ENCODE measurements around the gene IER5L.
A peak's percentile ranks its signal among the peaks of the same experiment; 100 is the strongest.
"Not testable (repeated sequence)": the region's sequence is repeated elsewhere in the genome, so short reads cannot be mapped to it uniquely, and the experiment has no call there.

IER5L gene

DNA sequence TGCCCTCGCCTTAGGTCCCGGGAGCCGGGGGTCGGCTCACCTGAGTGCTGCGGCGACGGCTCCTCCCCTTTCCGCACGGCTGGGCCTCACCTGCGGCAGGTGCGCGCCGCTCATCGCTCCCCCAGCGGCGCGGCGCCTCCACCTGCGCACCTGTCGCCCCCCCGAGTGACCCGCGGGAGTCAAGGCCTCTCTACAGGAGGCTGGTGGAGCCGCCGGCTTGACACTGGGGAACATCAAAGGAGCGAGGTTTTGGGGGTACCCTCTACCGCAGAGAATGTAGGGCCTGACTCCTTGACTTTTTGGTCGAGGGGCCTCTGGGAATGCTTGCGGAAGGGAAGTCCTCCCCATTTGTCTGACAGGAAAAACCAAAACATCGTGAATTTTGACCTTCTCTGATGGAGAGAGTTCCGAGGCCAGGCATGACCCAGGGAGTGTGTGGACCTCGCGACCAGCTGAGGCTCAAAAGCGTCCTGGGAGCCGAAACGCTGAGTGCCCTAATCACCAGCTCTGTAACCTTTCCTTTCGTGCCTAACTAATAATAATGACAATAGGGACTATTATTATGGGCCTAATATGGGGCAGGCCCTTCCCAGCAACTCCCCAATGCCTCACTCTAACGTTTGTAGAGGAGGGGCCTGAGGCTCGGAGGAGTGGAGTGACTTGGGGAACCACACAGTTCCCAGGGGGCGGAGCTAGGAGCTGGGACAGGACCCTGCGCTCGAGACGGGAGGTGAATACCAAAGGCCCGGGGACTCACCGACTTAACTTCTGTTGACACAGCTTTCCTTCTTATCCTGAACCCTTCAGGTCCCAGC is 714 bp upstream of the IER5L start:
- no peak for DNase-seq

DNA sequence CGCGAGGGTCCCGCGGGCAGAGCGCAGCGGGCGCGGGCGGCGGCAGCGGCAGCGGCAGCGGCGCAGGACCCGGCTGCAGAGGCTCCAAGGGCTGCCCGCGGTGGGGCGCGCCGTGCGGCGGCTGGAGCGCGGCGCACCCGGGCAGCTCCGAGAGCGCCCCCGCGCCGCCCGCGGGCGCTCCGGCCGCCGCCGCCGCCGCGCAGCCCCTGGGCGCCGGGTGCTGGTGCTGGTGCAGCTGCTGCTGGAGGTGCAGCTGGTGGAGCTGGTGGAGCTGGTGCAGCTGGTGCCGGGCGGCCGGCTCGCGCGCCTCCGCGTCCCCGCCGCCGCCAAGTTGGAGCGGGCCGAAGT is 644 bp downstream of the IER5L start:
- peak; percentile 49 for DNase-seq

DNA sequence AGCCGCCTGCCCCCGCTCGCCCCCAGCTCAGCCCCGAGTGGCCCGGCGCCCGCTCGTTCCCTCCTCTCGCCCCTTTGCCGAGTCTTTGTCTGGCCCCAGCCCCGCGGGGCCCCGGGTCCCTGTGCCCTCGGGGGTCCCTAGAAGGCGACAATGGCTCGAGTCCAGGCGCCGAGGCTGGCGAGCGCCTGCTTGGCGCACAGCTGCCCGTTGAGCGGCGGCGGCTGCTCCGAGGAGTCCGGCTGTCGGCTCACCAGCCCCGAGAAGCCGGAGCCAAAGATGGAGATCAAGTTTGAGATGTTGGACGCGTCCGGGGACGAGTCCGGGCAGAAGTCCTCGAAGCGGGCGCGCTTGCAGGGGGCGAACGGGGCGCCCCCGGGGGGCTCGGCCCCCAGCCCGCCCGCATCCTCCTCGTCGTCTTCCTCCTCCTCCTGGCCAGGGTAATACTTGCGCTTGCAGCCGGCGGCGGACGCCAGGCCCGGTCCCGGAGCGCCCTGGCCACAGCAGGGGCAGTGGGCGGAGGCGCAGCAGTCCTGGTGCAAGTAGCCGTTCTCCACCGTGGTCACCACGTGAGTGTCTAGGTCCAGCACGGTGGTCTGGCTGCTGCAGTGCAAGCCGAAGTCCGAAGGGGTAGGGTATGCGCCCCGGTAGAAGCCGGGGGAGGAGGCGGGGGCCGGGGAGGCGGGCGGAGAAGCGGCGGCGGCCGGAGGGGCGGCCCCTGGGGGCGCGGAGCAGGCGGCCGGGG is 1.2 kb downstream of the IER5L start:
- peak; percentile 54 for DNase-seq

DNA sequence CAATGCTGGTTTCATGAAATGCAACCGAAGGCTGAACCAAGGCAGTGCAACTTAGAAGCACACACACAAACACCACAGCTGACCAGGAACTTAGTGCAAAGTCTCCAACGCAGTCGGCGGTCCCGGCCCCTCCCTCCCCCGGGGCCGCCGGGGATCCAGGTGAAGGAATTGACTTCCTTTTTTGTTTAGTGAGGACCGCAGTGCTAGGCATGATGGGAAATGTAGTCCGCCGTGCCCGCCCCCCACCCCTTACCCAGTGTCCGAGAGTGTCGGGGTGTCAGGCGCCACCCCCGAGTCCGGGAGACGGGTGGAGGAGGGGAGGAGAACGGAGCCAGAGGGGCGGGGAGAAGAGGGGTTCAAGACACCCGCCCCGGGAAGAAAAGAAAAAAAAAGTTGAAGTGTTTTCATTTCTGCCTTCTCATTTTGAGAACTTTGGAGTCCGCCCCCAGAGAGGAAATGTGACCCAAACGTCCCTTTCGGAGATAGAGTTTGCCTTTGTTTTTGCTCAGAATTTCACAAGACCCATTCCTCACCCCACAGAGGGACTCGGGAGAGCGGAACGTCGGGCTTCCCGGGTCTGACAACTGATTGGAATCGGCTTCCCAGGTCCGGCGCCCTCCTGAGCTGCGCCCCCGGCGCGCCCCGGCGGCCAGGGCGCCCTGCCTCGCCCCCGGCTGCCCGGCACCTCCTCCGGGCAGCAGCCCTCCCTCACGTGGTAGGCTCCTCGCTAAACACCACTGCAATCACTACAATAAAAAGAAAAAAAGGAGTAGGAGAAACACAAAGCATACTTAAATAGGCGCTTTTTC is 2.0 kb downstream of the IER5L start:
- peak; percentile 88 for DNase-seq

DNA sequence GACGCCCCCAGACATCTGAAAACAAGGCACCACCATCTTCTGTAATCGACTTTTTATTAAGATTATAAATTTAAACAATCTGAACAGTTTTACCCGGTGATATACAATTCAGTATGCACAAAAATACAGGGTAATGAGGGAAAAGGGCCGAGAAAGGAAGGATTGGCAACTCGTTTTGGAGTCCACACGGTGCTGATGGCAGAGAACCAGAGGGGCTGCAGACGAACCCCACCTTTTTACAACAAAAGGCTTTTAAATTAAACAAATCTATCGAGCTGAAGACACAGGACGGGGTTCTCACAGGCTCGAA is 2.6 kb downstream of the IER5L start:
- DNase-seq, result no peak

DNA sequence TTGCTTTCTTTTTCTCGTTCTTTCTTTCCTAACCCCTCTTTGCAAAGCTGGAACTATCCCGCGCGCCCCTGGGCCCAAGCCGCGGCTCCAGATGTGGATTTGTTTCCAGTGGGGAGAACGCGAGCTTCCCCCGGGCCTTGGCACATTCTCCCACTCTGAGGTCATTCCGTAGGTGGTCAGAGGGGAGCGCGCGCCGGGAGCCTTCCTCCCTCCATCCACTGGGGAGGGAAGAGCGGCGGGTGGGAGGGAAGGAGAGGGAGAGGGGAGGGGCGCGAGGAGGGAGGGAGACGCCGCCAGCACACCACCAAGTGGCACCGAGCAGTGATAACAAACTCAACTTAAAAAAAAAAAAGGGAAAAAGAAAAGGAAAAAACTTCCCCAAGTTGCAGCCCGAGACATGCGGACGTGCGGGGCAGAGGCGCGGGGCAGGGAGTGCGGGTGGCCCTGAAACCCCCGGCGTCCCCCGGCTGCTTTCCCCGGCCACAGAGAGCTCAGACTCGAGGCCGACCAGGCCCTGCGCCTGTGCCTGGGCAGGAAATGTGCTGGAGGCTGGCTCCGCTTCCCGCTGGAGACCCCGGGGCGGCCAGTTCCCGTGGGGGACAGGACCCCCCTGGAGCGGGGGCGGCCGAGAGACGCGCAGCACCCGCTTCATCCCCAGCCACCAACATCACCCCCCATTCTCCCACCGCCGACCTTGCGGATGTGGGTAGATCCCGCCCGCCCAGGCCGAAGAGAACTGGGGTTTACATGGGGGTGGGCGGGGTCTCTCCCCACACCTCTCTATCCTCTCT is 3.1 kb downstream of the IER5L start:
- DNase-seq, result peak; percentile 52

DNA sequence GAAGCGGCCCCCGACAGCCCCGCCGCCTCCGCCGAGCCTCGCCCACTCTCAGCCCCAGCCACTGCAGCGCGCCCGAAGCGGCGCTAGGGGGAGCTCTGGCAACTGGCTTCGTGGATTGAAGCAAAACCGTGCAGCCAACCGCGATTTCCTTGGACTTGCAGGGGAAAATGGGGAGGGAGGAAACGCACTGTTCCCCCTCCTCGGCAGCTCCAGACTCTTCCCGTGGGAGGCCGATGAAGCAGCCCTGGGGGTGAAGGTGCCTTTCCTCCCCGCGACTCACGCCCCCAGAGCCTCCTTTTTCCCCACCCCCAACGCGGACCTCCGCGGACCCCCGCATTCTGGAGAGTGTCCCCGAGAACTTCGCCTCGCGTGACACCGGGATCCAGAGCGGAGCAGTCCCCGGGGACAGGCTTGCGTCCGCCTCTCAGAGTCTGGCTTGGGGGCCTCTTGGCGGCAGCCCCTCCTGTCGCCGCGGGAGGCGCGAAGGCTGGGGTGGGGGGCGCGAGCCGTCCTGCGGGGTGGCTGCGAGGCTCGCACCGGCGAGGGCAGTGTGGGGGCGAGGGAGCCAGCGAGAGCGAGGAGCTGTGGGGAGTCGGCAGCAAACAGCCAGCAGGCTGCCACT is 3.8 kb downstream of the IER5L start:
- DNase-seq, result peak; percentile 79

DNA sequence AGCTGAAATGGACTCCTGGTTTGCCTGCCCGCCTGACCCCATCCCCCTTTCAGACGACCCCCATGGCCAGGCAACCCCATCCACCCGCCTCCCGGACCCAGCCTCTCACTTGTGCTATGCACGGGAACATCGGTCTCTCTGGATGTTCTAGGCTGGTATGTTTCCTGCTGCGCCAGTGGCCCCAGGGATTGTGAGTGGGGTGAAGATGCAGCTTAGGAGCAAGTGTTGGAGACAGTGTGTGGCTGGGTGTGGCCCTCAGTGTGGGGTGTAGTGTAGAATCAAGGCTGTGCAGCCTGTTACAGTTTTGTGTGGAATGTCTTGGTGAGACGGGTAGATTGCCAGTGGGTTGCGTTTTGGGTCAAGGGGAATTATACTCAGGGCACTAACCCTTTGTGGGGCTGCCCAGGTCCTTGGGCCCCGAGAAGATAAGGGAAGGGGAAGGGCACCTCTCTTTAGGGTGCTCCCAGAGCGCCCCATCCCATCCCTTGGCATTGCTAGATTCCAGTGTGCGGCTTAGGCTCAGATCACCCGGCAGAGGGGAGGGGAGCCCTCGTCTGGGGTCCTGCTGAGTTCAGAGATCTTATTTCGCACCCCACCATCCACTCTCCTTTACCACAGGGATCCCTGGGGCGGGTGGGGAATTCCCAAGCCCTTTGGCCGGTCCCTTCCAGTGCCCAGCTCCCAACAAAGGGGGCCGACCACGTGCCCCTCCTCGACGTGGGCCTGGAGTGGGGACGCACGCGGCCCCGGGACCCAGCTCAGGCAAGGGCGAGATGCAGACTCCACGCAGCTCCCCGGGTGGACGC is 4.6 kb downstream of the IER5L start:
- DNase-seq, result no peak

DNA sequence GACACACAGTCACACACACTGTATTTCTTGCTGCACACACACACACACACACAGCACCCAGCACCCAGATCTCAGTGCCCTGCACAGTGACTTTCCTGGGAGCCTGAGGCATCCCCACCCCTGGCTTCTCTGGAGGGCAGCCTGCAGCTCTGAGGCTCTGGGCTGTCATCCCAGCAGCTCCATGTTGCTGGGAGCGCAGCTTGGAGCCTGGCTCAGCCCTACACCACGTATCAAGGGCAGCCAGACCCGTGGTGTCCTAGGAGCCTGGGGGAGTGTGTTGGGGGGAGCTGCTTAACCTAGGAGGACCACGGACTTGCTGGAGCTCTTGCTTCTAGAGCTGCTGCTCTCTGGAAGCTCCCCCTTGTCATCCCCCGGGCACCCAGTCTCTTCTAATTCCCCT is 5.2 kb downstream of the IER5L start:
- no peak for DNase-seq

DNA sequence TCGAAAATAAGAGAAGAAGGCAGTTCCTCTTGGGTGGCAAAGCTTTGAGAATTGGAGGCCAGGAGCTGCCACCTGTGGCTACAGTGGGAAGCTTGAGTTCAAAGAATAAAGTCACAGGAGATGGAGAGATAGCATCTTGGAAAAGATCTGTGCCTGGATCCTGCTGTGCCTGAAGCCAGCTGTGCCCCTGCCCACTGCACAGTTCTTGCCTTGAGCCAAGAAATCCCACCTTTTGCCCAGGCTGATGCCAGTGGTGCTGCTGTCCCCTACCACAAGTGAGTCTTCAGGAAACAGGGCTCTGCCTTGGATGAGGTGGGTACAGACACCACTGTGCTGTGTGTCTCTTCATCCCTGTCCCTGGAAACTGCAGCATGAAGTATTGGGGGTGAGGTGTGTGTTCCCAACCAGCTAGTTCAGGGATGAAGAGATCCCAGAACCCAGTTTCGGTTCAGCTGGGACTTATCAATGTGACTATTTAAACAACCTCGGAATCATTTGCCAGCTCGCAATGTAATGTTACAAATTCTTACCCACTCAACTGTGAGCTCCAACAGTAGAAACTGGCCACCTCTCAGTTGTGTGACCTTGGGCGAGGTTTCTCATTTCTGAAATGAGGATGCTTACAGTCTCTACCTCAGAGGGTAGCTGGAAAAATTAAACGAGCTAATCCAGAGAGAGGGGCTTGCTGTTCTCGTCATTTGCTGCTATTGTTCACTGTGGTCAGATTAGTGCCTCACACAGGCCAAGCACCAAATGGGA is 5.9 kb downstream of the IER5L start:
- no peak for DNase-seq

DNA sequence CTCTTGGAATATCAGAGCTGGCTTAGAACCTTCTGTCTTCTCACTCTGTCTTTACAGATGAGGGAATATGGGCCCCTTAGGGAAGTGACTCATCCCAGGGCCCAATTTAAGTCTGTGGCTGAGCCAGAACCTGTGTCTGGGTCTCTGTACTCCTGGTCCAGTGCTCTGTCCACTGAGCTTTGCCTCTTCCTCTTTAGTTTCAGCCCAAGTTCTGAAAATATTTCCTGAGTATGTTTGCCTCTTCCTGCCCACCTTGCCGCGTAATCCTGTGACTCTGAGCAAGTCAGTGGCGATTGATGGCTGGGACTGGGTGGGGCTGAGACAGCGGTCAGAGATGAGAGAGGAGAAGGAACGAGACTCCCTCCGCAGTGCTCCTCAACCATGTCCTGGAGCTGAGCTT is 7.8 kb downstream of the IER5L start:
- DNase-seq, result peak; percentile 28

DNA sequence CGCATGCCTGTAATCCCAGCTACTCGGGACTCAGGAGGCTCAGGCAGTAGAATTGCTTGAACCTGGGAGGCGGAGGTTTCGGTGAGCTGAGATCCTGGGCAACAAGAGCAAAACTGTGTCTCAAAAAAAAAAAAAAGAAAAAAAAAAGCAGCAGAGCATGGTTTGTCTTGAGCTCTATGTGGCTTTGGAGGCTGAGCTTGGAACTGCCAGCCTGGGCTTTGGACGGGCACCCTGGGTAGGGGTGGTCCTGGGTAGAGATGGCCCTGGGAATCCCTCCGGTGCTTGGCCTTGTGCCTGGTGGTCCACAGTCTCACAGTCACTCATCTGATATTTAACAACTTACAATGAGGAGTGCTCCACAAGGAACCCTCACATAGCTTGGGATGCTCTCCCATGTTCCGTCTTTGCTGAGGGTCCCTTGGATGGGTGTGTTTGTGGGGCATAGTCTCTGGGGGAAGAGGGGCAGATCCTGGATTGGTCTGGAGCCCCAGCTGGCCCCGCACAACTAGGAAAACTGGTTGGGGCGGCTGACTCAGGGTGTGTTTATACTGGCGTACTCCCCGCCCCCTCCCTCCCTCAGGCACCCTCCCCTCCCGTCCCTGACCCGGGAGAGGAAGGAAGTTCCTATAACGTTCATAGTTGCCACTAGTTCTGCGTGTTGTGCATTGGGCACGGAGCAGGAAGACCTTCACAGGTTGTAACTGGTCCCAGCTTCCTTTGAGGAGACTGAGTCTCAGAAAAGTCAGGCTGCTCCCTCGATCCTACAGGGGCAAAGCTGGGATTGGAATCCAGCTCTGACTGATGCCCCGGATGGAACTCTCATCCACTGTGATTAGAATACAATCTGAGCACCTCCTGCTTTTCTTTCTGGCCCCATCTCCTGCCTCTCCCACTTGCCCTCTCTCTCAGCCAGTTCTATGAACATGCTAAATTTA is 11.2 kb downstream of the IER5L start:
- peak; percentile 71 for DNase-seq

DNA sequence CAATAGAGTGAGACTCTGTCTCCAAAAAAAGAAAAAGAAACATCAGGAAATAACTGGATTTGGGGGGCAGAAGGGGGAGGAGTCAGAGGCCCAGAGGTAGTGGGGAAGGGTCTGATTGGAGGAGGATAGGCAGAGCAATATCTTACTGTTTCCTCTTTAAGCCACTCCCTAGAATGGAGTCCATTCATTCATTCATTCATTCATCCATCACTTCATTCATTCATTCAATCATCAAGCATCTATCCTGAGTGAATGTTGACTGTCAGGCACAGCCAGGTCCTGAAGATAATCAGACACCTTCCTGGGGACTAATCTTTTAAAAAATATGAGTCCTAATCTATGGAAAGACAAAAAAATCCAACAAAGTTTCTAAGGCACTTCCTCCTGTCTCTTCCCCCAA is 12.9 kb downstream of the IER5L start:
- DNase-seq, result no peak

DNA sequence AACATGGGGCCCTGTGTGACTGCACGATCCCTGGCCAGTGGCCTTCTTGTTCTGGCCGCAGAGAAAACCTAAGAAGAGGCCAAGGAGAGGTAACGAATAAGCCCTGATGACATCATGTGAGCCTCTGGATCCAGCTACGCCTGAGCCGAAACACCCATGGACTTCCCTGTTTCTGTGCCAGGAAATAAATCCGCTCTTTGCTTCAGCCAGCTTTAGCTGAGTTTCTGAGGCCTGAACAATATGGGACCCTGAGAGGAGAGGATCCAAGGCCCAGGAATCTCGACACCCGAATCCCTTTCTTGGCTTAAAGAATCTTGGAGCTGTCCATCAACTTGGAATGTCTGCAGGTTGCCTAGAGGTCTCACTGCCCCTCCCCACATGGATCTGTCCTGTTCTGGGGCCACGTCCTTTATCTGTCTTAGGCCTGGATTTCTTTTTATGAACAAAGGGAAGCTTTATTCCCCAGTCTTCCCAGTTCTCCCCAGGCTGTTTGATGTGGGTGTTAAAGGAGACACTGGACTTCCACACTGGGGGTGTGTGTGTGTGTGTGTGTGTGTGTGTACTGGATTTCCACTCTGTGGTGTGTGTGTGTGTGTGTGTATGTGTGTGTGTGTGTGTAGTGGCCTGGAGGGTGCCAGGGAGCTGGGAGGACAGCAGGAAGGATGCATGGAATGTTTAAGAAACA is 13.7 kb downstream of the IER5L start:
- DNase-seq, result peak; percentile 60

DNA sequence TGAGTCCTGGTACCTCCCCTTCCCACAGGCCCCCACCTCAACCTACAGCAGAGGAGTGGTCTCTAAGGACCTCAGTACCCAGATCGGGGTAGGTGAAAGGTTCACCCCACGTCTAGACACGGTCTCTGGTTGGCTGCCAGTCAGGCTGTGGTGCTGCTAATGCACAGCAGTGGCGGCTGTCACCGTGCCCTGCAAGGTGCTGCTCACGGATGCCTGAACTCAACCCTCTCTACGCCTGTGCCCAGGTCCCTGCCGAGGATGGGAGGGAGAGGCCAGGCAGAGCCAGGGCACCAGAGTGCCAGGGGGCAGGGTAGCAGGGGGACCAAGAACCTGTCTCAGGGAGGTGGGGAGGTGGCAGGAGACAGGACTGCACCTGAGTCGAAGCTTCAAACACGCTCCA is 14.3 kb downstream of the IER5L start:
- DNase-seq, result no peak

DNA sequence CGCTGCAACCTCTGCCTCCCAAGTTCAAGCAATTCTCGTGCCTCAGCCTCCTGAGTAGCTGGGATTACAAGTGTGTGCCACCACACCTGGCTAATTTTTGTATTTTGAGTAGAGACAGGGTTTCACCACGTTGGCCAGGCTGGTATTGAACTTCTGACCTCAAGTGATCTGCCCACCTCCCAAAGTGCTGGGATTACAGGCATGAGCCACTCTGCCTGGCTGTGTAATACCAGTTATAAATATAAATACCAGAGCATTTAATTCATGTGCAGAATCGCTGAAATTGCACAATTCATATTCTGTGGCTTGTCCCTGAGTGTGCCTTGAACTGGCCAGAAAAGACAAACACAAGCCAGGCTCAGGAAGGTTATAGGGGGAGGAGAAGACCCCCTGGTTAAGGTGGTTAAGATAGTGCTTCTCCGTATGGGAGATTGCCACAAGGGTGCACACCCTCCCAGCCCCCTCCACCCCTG is 14.8 kb downstream of the IER5L start:
- not testable (repeated sequence) for DNase-seq

DNA sequence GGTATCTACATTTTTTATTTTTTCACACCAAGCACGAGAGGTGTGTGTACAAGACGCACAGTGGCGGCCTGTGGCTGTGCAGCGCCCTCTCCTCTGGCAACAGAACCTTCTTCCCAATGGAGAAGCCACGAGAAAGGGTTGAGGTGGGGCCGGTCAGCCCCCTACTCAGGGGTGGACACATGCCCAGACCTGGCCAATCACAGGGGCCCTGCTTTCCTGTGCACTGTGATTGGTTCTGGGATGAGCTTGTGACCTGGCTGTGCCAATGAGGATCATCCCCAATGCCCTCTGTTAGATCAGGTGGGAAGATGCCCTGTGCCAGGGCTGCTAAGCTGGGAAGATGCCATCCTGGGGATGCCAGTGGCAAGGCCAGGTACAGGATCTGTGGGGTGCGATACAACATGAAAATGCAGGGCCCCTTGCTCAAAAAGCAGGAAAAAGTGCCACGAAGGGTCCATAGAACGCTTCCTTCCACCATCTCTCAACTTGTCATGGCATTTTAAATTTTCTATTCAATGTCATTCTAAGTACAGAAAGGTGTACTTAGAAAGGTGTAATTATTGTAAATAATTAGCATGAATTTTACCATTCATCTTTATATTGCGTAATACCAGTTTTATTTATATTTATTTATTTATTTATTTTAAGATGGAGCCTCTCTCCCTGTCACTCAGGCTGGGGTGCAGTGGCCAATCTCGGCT is 15.4 kb downstream of the IER5L start:
- no peak for DNase-seq

DNA sequence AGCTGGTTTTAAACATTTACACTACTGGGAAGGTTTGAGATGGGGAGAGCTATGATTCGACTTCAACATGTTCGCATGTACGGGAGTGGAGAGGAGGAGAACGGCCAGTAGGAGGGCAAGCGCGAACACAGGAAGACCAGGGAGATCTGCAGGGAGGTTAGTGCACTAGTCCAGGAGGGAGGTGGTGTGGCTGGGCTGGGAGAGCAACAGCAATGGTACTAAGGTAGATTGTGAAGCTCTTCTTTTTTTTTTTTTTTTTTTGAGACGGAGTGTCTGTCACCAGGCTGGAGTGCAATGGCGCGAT is 16.6 kb downstream of the IER5L start:
- no peak for DNase-seq

Measured in inflammatory macrophage treated with lipopolysaccharide for 4 hours (primary cell).